H1 (cell line): ENCODE results near the gene HERC3. TPM values are rescaled to one million over a fixed set of nuclear protein-coding genes. Genes with fewer than 3 reads are reported as not detected.

ENCODE experiments used
- CTCF ChIA-PET: fragments of 300-600 bp; sonication (Branson Sonifier 250); formaldehyde crosslinking; loops from one replicate; lab custom pipeline; 2021; ENCODE audit not compliant: partially characterized antibody; lab: Charles Lee
- POLR2A ChIA-PET: fragments of 300-600 bp; sonication (Branson Sonifier 250); formaldehyde crosslinking; loops from one replicate; lab custom pipeline; 2021; ENCODE audit warnings: inconsistent platforms; ENCODE audit not compliant: partially characterized antibody; lab: Charles Lee
- DNase-seq, 2 experiments: peaks; one replicate each; pipeline versions ENCODE4 v3.0.0 to v3.0.0-alpha.2; 2010 to 2022; ENCODE audit warnings: low spot score in 2 of 2, low read depth in 1 of 2, mixed read lengths in 1 of 2
- FAIRE-seq: peaks from 2 replicates; lab custom pipeline; 2011; peaks lifted over from hg19 to GRCh38; lab: Jason Lieb, UNC
- H2AFZ ChIP-seq: 2 replicates; pipeline ENCODE4 v1.8.1; 2012; ENCODE audit warnings: low read length, inconsistent platforms
- H2AK5ac ChIP-seq: 2 replicates; pipeline ENCODE4 v1.6.1; 2013; ENCODE audit warnings: low read depth, low read length
- H2BK120ac ChIP-seq: replicated peaks from 2 replicates; pipeline ENCODE3; 2013; ENCODE audit warnings: low read depth, low read length, inconsistent platforms
- H2BK12ac ChIP-seq: 2 replicates; pipeline ENCODE4 v1.6.1; 2013; ENCODE audit warnings: low read depth, low read length
- H2BK15ac ChIP-seq: 2 replicates; pipeline ENCODE4 v1.6.1; 2013; ENCODE audit warnings: low read length
- H2BK20ac ChIP-seq: 2 replicates; pipeline ENCODE4 v1.6.1; 2013; ENCODE audit warnings: low read length
- H2BK5ac ChIP-seq: 2 replicates; pipeline ENCODE4 v1.6.1; 2013; ENCODE audit warnings: low read depth, low read length
- H3K14ac ChIP-seq: 2 replicates; pipeline ENCODE4 v1.6.1; 2013; ENCODE audit warnings: inconsistent platforms; ENCODE audit not compliant: insufficient read length
- H3K18ac ChIP-seq: 2 replicates; pipeline ENCODE4 v1.6.1; 2013; ENCODE audit warnings: low read length; ENCODE audit errors: extremely low read depth
- H3K23ac ChIP-seq: 2 replicates; pipeline ENCODE4 v1.6.1; 2013; ENCODE audit warnings: inconsistent platforms; ENCODE audit not compliant: insufficient read length
- H3K23me2 ChIP-seq: 2 replicates; pipeline ENCODE4 v1.6.1; 2013; ENCODE audit warnings: low read depth, low read length
- H3K27ac ChIP-seq: 2 replicates; pipeline ENCODE4 v1.6.1; 2011; ENCODE audit warnings: low read depth, low read length, inconsistent platforms
- H3K27me3 ChIP-seq, 4 experiments: replicated peaks in 1 of 4; 1 replicate in 1 of 4; 2 replicates in 3 of 4; pipeline versions ENCODE4 v1.6.1 to v1.8.1; 2011 to 2013; ENCODE audit warnings: low read length in 3 of 4, mild to moderate bottlenecking in 3 of 4, inconsistent platforms in 2 of 4, mixed read lengths in 2 of 4, moderate library complexity in 1 of 4; ENCODE audit not compliant: control insufficient read depth in 3 of 4, insufficient read depth in 3 of 4; ENCODE audit errors: extremely low read depth in 1 of 4
- H3K36me3 ChIP-seq, 4 experiments: 2 replicates each; pipeline versions ENCODE4 v1.6.1 to v1.8.1; 2011 to 2013; ENCODE audit warnings: mild to moderate bottlenecking in 4 of 4, low read length in 3 of 4, moderate library complexity in 2 of 4, control low read depth in 1 of 4, inconsistent platforms in 1 of 4; ENCODE audit not compliant: insufficient read depth in 4 of 4, control insufficient read depth in 2 of 4
- H3K4ac ChIP-seq: replicated peaks from 2 replicates; pipeline ENCODE3; 2013; ENCODE audit warnings: low read length, low read depth, mixed read lengths, inconsistent platforms; ENCODE audit not compliant: insufficient read length
- H3K4me1 ChIP-seq, 4 experiments: replicated peaks in 1 of 4; 1 replicate in 1 of 4; 2 replicates in 3 of 4; pipeline versions ENCODE4 v1.6.1 to v1.8.1; 2011 to 2013; ENCODE audit warnings: low read length in 3 of 4, inconsistent platforms in 2 of 4, mixed read lengths in 1 of 4; ENCODE audit not compliant: insufficient read depth in 4 of 4, control insufficient read depth in 3 of 4
- H3K4me2 ChIP-seq, 2 experiments: 2 replicates each; pipeline versions ENCODE4 v1.6.1 to v1.8.1; 2011 to 2013; ENCODE audit warnings: low read depth in 2 of 2, low read length in 2 of 2, control low read depth in 1 of 2, inconsistent platforms in 1 of 2, mild to moderate bottlenecking in 1 of 2; ENCODE audit not compliant: insufficient read depth in 1 of 2
- H3K4me3 ChIP-seq, 4 experiments: fragments of 200-600, 300-600 bp in 1 of 4; sonication (generic), shearing (Covaris generic), sonication (Bioruptor Twin) in 1 of 4; 2 replicates each; pipeline versions ENCODE4 v1.5.1 to v1.8.1; 2011 to 2016; ENCODE audit warnings: low read length in 4 of 4, low read depth in 3 of 4, control low read depth in 2 of 4, inconsistent platforms in 2 of 4, mild to moderate bottlenecking in 2 of 4, mixed read lengths in 1 of 4, moderate library complexity in 1 of 4; ENCODE audit not compliant: insufficient read depth in 2 of 4; ENCODE audit errors: extremely low read depth in 1 of 4
- H3K56ac ChIP-seq: replicated peaks from 2 replicates; pipeline ENCODE3; 2013; ENCODE audit warnings: low read depth, mild to moderate bottlenecking, mixed read lengths, low read length, inconsistent platforms; ENCODE audit not compliant: insufficient read length
- H3K79me1 ChIP-seq: 2 replicates; pipeline ENCODE4 v1.6.1; 2013; ENCODE audit warnings: low read depth, low read length, control low read depth
- H3K79me2 ChIP-seq, 2 experiments: 2 replicates each; pipeline versions ENCODE4 v1.6.1 to v1.8.1; 2012 to 2013; ENCODE audit warnings: low read length in 2 of 2, mild to moderate bottlenecking in 2 of 2, inconsistent platforms in 1 of 2; ENCODE audit not compliant: insufficient read depth in 2 of 2, control insufficient read depth in 1 of 2
- H3K9ac ChIP-seq, 4 experiments: replicated peaks in 1 of 4; 1 replicate in 1 of 4; 2 replicates in 3 of 4; pipeline versions ENCODE4 v1.6.1 to v1.8.1; 2011 to 2013; ENCODE audit warnings: low read depth in 3 of 4, low read length in 3 of 4, control low read depth in 2 of 4, mild to moderate bottlenecking in 2 of 4, moderate library complexity in 2 of 4, inconsistent platforms in 1 of 4; ENCODE audit errors: extremely low read depth in 1 of 4
- H3K9me3 ChIP-seq, 2 experiments: 2 replicates each; pipeline versions ENCODE4 v1.6.1 to v1.8.1; 2012 to 2013; ENCODE audit warnings: mild to moderate bottlenecking in 2 of 2, moderate library complexity in 2 of 2, control low read depth in 1 of 2, inconsistent platforms in 1 of 2, low read depth in 1 of 2, low read length in 1 of 2, mixed read lengths in 1 of 2; ENCODE audit not compliant: insufficient read depth in 2 of 2
- H4K20me1 ChIP-seq, 2 experiments: replicated peaks in 1 of 2; 2 replicates each; pipeline versions ENCODE3 to v1.8.1; 2011 to 2013; ENCODE audit warnings: inconsistent platforms in 2 of 2, low read length in 2 of 2, mild to moderate bottlenecking in 1 of 2; ENCODE audit not compliant: insufficient read depth in 2 of 2, control insufficient read depth in 1 of 2
- H4K5ac ChIP-seq: 2 replicates; pipeline ENCODE4 v1.6.1; 2013; ENCODE audit warnings: low read length, low read depth, mixed read lengths, inconsistent platforms; ENCODE audit not compliant: insufficient read length
- H4K8ac ChIP-seq: 2 replicates; pipeline ENCODE4 v1.8.0; 2013; ENCODE audit warnings: mild to moderate bottlenecking, moderate library complexity, low read length, inconsistent platforms; ENCODE audit not compliant: insufficient read depth; ENCODE audit errors: extremely low read depth
- H4K91ac ChIP-seq: replicated peaks from 2 replicates; pipeline ENCODE3; 2013; ENCODE audit warnings: low read length, mixed read lengths, inconsistent platforms; ENCODE audit not compliant: insufficient read length
- E2F6 ChIP-seq: IDR thresholded peaks from 2 replicates; pipeline ENCODE4 v1.6.1; 2012; ENCODE audit warnings: inconsistent platforms
- EP300 ChIP-seq, 2 experiments: IDR thresholded peaks; 1 replicate in 1 of 2; 2 replicates in 1 of 2; pipeline ENCODE4 v1.6.1; 2011 to 2012; ENCODE audit warnings: low read depth in 2 of 2, low read length in 2 of 2, mild to moderate bottlenecking in 2 of 2, borderline replicate concordance in 1 of 2, inconsistent platforms in 1 of 2, moderate library complexity in 1 of 2
- HDAC6 ChIP-seq: IDR thresholded peaks from one replicate; pipeline ENCODE4 v1.7.1; 2012; ENCODE audit warnings: low read depth, mild to moderate bottlenecking, inconsistent platforms, low read length, moderate library complexity
- JUN ChIP-seq: IDR thresholded peaks from 2 replicates; pipeline ENCODE4 v1.6.1; 2011; ENCODE audit warnings: low read depth, mild to moderate bottlenecking, improper control_type of control experiment, low read length
- NRF1 ChIP-seq: IDR thresholded peaks from 2 replicates; pipeline ENCODE4 v1.6.1; 2011; ENCODE audit warnings: mild to moderate bottlenecking, low read depth, low read length, improper control_type of control experiment
- RFX5 ChIP-seq: IDR thresholded peaks from 2 replicates; pipeline ENCODE4 v1.6.1; 2011; ENCODE audit warnings: low read depth, low read length, improper control_type of control experiment, borderline replicate concordance
- WGBS, 2 experiments: shearing (Covaris generic) in 1 of 2; methylation state at CpG; one replicate each; pipeline versions ENCODE4 v1.1.6 to v1.1.7; 2013 to 2015; ENCODE audit warnings: low lambda C conversion rate in 2 of 2, mixed read lengths in 2 of 2, inconsistent platforms in 1 of 2, low coverage in 1 of 2, missing lambda C conversion rate in 1 of 2; ENCODE audit not compliant: insufficient replicate concordance in 2 of 2, insufficient coverage in 1 of 2, insufficient read length in 1 of 2; ENCODE audit errors: extremely low coverage in 1 of 2, missing lambda C conversion rate in 1 of 2; 5-methylcytosine and 5-hydroxymethylcytosine counted together
- polyA plus RNA-seq, 7 experiments: library from polyadenylated mRNA; depleted of rRNA in 3 of 7; stranded (reverse) in 5 of 7; unstranded in 2 of 7; fragments of >200 nt in 5 of 7; fragments of 200-250 nt in 2 of 7; gene quantifications; 1 replicate in 5 of 7; 2 replicates in 1 of 7; 4 replicates in 1 of 7; pipeline versions ENCODE4 v1.2.1 to v1.2.3, GENCODE V29; 2011 to 2013; ENCODE audit warnings: missing spikeins in 2 of 7, mixed read lengths in 2 of 7
- total RNA-seq: library from RNA; stranded (reverse); fragmentation: NEBNext Ultra II Directional; extraction: Animal tissue kit (Norgen Biotek cat#: 25700); gene quantifications from 2 replicates; pipeline ENCODE4 v1.2.1, GENCODE V29; 2021

Gene HERC3
- total and polyA plus RNA-seq, 2 of the 8 experiments (the other 6 are each of a cell fraction or from before 2014, with no cell fraction given): 1.4 to 5.7 TPM

- no peak overlapping the region for H3K4me2 ChIP-seq
- no peak for DNase-seq
- H3K14ac ChIP-seq: no peak overlapping the region
- H3K18ac ChIP-seq: no peak overlapping the region
- H4K5ac ChIP-seq: no peak overlapping the region
- ChIA-PET CTCF (interaction anchor here (0.7 to 4.3 kb wide), 9 partner anchors 20 to 145 kb away, joined by 3 to 29 read pairs (median 3); no protein-coding TSS in a partner anchor), POLR2A (no interaction called here)
- H2BK120ac ChIP-seq: no peak overlapping the region
- H3K9me3 ChIP-seq: no peaks in the 10 kb centered on the region
- H2BK15ac ChIP-seq: no peak overlapping the region
- H2AFZ ChIP-seq: no peak overlapping the region
- no peaks in the 10 kb centered on the region for H3K36me3 ChIP-seq
- 86% methylated on average over 7 of the region's 7 CpGs; no CpG with 5 or more reads in 1 of the 2 experiments for WGBS, 2 experiments
- no peak overlapping the region for H2BK12ac ChIP-seq
- H2AK5ac ChIP-seq: no peak overlapping the region
- H4K20me1 ChIP-seq: no peaks in the 10 kb centered on the region
- H3K79me1 ChIP-seq: no peaks in the 10 kb centered on the region
- no peaks in the 10 kb centered on the region for H3K27me3 ChIP-seq
- H3K23ac ChIP-seq: no peak overlapping the region
- H3K4ac ChIP-seq: no peak overlapping the region
- no peaks in the 10 kb centered on the region; a peak in 1 of 7 replicates for H3K4me1 ChIP-seq
- no peak for FAIRE-seq
- no peak overlapping the region for H4K8ac ChIP-seq
- no peak overlapping the region for H2BK5ac ChIP-seq
- no peak overlapping the region for H4K91ac ChIP-seq
- TF ChIP-seq HDAC6: no peak
- no peak for TF ChIP-seq RFX5
- TF ChIP-seq E2F6: no peak
- TF ChIP-seq NRF1: no peak
- TF ChIP-seq EP300 (IDR thresholded peaks at IDR 0.05; ENCODE audit: borderline replicate concordance in 1 of 2, low read depth in 2 of 2, low read length in 2 of 2): no peak
- no peak for TF ChIP-seq JUN
- no peaks in the 10 kb centered on the region for H3K79me2 ChIP-seq
- H3K56ac ChIP-seq: no peak overlapping the region
- no peak overlapping the region for H3K4me3 ChIP-seq
- H3K9ac ChIP-seq: no peak overlapping the region
- no peaks in the 10 kb centered on the region for H3K23me2 ChIP-seq
- no peak overlapping the region for H2BK20ac ChIP-seq
- no peak overlapping the region for H3K27ac ChIP-seq
Observed at GRCh38 chr4:88660446-88661294, 68.4 kb downstream of the HERC3 start.
